ENCODE data around the gene OTP.

Gene OTP

GRCh38 chr5:77640589-77641396 lies 2.3 kb upstream of the OTP start:
- no peak for DNase-seq (ENCODE audit: low read depth in 2 of 2)

DNA sequence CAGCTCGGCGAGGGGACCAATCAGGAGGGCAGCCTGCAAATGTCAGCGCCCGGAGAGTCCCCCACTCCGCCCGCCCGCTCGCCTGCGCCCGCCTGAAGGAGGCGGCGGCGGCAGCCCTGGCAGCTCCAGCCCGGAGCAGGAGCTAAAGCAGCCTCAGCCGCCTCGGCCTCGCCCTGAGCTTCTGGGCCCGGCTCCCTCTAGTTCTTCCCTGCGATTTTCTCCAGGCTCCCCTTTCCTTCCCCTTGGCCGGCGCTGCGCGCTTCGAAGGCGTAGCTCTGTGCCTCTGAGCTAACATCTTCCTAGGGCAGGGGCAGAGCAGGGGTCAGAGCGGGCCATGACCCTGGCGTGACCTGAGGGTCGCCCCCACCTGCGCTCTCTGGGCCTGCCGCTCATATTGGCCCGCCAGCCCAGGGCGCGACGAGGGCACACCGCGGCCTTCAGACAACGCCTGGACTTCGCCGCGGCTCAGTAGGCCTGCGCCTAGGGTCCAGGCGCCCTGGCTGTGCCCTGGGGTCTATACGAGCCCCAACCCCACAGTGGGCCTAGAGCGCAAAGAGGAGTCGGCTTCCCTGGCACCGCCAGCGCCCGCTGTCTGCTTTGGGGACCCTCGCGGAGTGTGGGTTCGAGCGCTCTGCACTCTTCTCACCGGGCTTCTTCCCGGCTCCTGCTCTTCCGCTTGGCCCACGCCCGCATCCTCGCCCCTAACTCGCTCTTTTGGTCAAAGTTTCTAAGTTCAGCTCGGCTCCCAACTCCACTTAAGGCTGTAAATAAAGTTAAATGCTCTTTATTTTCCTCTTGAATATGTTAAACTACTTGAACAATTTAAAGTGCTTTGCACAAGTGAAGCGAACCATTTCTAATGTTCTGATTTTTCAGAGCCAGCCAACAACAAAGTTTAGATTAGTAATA lies 504 bp upstream of the OTP start:
- no peak for DNase-seq (ENCODE audit: low read depth in 2 of 2)

DNA sequence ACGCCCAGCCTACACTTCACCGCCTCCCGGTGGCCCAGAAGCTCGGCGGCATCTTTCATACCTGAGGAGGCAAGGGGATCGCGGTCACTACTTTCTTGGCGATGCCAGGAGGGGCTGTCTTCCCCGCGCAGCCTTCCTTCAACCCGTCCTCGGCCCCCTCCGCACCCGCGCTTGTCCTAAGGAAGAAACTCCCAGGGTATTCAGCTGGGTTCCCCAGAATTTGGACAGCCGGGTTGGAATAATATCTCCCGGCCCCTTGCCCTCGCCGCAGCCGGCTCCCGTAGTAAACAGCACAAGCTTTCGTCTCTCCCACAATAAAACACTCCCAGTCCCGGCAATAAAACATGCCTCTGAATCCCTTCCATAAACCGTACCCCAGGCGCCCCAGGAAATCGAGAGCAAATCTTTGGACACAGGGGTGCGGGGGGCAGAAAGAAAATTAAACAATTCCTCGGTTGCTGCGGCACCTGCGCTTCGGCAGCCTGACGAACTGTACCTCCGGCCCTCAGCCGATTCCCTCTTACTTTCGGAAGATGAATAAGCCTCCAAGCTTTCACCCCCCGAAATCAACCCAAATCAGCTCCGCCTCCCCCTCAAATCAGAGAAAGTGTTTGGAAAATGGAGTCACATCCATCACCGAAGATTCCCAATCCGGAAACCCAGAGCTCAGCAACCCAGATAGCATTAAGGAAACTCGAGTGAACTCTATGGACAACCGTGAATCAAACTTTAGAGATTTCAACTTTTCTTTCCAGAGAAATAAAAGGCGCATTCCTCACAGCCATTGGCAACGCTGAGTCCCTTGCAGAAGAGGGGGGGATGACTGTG lies 1.1 kb downstream of the OTP start:
- no peak for DNase-seq (ENCODE audit: low read depth in 2 of 2)

DNA sequence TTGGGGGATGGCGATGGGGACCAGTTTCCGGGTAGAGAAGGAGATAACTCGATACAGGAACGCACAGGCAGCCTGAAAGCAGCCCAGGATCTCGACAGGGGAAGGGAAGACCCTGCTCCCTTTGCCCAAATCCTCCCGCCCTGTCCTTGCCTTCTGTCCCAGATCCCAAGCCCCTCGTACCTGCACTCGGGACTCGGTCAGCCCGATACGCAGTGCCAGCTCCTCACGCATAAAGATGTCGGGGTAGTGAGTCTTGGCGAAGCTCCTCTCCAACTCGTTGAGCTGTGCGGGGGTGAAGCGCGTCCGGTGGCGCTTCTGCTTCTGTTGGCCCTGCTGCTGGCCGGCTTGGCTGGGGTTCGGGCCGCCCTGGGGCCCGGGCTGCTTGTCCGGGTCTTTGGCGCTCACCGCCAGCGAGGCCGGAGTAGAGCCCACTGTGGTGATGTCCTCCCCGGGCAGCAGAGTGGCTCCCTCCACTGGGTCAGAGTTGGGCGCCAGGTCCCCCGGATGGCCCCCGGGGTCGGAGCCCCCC lies 1.8 kb downstream of the OTP start:
- DNase-seq (ENCODE audit: low read depth in 2 of 2), result no peak

DNA sequence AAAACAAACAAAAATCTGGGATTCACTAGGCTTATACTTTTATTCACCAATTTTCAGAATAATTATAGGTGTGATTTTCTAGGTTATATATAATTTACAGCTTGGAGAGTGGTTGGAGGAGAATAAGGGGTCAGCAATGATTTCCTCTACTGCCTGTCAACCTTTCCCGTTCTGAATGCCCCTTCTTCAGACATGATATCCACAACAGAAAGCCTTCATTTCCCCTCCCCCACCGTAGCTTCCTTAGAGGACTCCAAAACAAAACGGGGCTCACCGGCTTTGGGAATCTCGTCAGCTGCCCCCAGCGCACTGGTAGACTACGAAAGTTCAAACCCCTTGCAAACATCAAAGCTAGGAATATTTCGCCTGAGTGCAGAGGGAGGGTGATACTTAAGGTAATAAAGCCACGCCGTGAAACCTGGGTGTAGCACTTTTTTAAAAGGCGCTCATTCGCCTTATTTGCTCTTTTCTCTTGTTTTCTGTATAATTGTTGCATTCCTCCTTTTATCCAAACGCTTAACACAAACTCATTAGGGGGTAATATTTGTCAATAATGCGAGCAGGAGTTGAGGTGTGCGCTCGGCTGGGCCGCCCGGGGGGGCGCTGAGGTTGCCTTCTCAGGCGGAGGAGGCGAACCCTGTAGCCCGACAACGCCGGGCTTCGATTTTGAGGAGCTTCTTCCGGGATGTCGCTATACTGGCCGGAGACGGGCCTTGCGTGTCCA lies 2.4 kb downstream of the OTP start:
- no peak for DNase-seq (ENCODE audit: low read depth in 2 of 2)

DNA sequence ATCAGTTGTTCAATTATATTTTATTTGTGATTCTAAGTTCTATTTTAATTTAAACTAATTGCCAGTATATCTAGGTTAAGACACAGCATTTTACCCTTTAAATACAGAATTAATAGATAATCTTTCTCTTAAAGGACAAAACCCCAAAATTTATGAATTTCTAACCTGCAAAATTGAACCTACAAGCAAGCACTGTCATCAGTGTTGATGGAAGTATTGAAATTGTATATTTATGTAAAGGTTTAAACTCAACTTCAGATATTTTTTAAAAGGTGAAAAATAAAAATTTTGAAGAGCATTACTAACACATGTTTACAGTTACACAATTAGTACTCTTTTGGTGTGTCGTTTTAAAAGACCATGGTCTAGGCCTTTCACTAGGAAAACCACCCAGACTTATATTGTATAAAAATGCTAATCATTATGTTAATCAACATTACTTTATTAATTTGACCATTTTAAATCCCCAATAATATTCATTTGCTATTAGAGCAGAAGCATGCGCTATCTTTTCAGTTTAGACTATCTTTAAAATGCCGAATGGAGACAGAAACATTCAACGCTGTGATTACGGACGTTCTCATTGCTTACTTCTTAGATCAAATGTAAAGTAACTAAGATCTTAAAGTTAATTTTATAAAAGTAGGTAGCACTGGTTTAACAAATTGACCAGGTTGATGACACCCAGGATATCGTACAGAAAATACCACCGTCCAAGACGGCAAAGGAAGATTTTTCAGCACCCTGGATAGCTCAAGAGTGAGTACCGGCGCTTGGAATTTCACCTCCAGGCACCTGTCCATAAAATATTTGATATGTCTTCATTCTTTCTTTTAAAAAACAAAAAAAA lies 3.2 kb downstream of the OTP start:
- no peak for DNase-seq (ENCODE audit: low read depth in 2 of 2)

DNA sequence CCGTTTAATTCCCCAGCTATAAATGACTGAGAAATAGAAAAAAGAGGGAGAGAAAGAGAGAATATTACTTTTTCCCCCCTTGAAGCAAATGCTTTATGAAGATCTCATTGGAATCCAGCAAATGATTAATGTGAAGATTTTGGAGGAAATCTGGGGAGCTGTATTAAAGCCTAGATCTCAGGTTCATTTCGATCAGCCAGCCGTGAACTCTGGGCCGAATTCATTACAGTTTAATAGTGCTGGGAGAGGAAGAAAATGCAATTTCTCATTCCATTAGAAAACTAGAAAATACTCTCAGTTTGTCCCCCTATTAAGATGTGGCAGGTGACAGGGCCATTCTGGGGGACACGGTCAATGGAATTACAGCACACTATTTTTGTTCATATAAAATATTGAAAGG lies 4.8 kb downstream of the OTP start:
- no peak for DNase-seq (ENCODE audit: low read depth in 2 of 2)

- no peak for DNase-seq (ENCODE audit: low read depth in 2 of 2)
Measured at GRCh38 chr5:77633207-77633675, 5.3 kb downstream of the OTP start.

- no peak for DNase-seq (ENCODE audit: low read depth in 2 of 2)
Measured at GRCh38 chr5:77632526-77633206, 5.8 kb downstream of the OTP start.

DNA sequence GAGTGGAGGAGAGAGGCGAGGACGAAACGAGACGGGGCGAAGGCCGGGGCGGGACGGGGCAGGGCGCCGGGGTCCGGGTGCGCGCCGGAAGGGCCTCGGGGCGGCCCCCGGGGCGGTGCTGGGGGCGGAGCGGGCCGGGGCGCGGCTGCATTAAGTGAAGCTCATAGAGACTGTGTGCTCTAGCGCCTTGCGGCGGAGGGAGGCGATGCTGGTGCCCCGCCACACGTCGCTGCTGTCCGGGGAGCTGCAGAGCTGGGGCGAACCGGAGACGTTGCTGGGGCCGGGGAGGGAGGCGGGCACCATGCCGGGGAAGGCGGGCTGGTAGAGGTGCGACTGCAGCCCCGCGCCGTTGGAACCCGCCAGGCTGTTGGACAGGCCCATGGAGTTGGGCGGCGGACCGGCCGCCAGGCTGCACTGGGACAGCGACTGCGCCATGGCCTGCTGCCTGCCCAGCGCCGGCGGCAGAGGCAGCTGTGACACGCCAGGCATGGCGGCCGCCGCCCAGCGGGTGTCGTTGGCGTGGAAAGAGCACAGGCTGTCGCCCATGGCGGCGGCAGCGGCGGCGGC lies 8.3 kb downstream of the OTP start:
- DNase-seq (ENCODE audit: low read depth in 2 of 2), result no peak

GRCh38 chr5:77629509-77630113 lies 8.9 kb downstream of the OTP start:
- DNase-seq (ENCODE audit: low read depth in 2 of 2), result no peak

DNA sequence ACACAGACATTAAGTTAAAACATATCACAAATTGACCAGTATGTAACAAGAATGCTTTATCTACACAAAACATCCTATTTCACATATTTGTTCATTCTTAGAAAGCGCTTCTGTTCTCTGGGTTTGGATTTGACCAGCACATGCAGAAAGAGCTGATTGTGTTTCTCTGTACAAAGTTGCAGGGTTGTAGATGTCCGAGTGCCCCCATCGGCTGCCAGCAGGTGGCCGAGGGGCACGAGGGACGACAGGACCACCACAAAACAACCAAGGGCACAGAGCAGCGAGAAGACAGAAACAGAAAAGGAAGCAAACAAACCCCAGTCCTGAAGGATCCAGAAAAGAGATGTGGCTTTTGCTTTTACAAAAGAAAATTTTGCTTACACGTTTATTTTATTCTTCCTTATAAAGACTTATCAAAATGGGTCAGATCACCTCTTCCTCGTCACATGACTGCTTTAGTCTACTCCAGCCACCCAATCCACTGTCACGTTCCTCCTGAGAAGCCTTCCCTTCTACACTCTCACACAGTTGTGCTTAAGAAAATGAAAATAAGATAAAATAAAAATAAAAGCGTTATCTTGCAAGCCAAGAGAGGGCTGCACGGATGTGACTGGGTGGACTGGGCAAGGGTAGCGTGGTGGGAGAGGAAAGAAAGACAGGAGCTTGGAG lies 9.5 kb downstream of the OTP start:
- no peak for DNase-seq (ENCODE audit: low read depth in 2 of 2)

- no peak for DNase-seq (ENCODE audit: low read depth in 2 of 2)
Measured at GRCh38 chr5:77627869-77628674, 10.4 kb downstream of the OTP start.

DNA sequence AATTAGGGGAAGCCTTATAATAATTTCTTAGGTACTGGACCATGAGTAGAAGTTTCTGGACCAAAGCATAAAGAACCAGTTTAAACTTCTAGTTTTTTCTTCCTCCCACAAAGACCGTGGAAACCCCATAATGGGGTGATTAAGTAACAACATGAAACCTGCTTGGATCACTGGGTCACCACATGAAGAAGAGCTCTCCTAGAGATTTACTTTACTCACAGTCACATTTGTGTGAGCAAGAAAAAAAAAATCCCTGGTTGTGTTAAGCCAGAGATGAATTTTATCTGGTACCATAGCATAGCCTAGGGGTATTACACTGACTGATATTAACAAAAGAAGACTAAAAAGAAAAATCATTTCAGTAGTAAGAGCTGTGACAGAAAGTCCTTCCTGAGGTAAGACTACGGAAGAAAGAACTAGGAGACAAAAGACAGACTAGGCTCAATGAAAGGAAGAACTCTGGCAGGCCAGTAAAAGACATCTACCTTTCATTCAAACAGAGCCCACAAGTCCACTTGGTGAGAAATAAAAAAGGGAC lies 15.2 kb downstream of the OTP start:
- no peak for DNase-seq (ENCODE audit: low read depth in 2 of 2)

DNA sequence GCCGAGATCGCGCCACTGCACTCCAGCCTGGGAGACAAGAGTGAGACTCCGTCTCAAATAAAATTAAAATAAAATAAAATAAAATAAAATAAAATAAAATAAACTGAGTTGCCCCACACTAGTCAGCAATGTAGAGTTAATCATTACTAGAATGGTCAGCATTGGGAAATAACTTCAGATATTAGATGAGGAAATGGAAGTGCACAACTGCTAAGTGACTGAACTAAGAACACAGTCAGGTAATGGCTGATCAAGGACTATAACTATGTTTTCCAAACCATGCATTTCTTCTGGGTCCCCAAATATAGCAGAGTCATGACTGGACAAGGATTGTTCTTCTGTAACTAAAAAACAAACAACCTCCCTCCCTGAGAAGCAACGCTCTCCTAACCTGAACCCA lies 17.1 kb downstream of the OTP start:
- DNase-seq (ENCODE audit: low read depth in 2 of 2), result no peak

- DNase-seq (ENCODE audit: low read depth in 2 of 2), result no peak
Measured at GRCh38 chr5:77620405-77620804, 18.1 kb downstream of the OTP start.

GRCh38 chr5:77616920-77617319 lies 21.6 kb downstream of the OTP start:
- DNase-seq (ENCODE audit: low read depth in 2 of 2), result no peak
